Endothelial cell of umbilical vein (primary cell): ENCODE results near the gene SGPL1. TPM values are rescaled to one million over a fixed set of nuclear protein-coding genes. Genes with fewer than 3 reads are reported as not detected.

ENCODE experiments used
- BruUV-seq: library from RNA; stranded (reverse); fragments of 400-500 nt; replicated peaks from 2 replicates; lab custom pipeline; 2021; lab: Mats Ljungman, UMichigan
- CTCF ChIA-PET: fragments of 300-600, 350-600 bp; sonication (Branson Sonifier 250); formaldehyde crosslinking; loops from one replicate; lab custom pipeline; 2021; ENCODE audit warnings: antibody characterized with exemption, inconsistent platforms; lab: Charles Lee
- POLR2A ChIA-PET: fragments of 300-600, 350-600 bp; sonication (Branson Sonifier 250); formaldehyde crosslinking; loops from one replicate; lab custom pipeline; 2021; ENCODE audit warnings: antibody characterized with exemption, inconsistent platforms; lab: Charles Lee
- DNase-seq: peaks from one replicate; pipeline ENCODE4 v3.0.0-alpha.2; 2011; ENCODE audit warnings: low read depth, low spot score
- FAIRE-seq: peaks from 2 replicates; lab custom pipeline; 2011; peaks lifted over from hg19 to GRCh38; lab: Jason Lieb, UNC
- H2AFZ ChIP-seq: 2 replicates; pipeline ENCODE4 v1.6.0; 2012; ENCODE audit warnings: low read depth, low read length, control low read depth, inconsistent platforms
- H3K27ac ChIP-seq: 2 replicates; pipeline ENCODE4 v1.5.1; 2011; ENCODE audit warnings: low read depth, mild to moderate bottlenecking, control low read depth, low read length, moderate library complexity; ENCODE audit not compliant: insufficient read depth
- H3K27me3 ChIP-seq, 2 experiments: 2 replicates each; pipeline versions ENCODE4 v1.6.0 to v1.6.1; 2011; ENCODE audit warnings: low read length in 2 of 2, mixed read lengths in 1 of 2; ENCODE audit not compliant: control insufficient read depth in 2 of 2, insufficient read depth in 2 of 2
- H3K36me3 ChIP-seq, 2 experiments: 2 replicates in 1 of 2; 3 replicates in 1 of 2; pipeline ENCODE4 v1.5.1; 2011; ENCODE audit warnings: low read length in 2 of 2, mild to moderate bottlenecking in 1 of 2, moderate library complexity in 1 of 2; ENCODE audit not compliant: control insufficient read depth in 2 of 2, insufficient read depth in 2 of 2; ENCODE audit errors: extremely low read depth in 1 of 2
- H3K4me1 ChIP-seq: 3 replicates; pipeline ENCODE4 v1.5.1; 2011; ENCODE audit warnings: mild to moderate bottlenecking, low read length; ENCODE audit not compliant: control insufficient read depth, insufficient read depth; ENCODE audit errors: extremely low read depth
- H3K4me2 ChIP-seq: 2 replicates; pipeline ENCODE4 v1.6.1; 2011; ENCODE audit warnings: low read length, control low read depth, mixed read lengths; ENCODE audit not compliant: insufficient read depth
- H3K4me3 ChIP-seq, 3 experiments: fragments of 200-600 bp in 1 of 3; sonication (generic), shearing (Covaris generic) in 1 of 3; replicated peaks in 1 of 3; 2 replicates each; pipeline ENCODE4 v1.5.1; 2011 to 2016; ENCODE audit warnings: control low read depth in 3 of 3, low read length in 3 of 3, mild to moderate bottlenecking in 2 of 3, inconsistent platforms in 1 of 3, low read depth in 1 of 3, moderate library complexity in 1 of 3; ENCODE audit not compliant: insufficient read depth in 1 of 3
- H3K79me2 ChIP-seq: 2 replicates; pipeline ENCODE4 v1.6.0; 2012; ENCODE audit warnings: low read length, inconsistent platforms; ENCODE audit not compliant: control insufficient read depth, insufficient read depth
- H3K9ac ChIP-seq: replicated peaks from 2 replicates; pipeline ENCODE3; 2011; ENCODE audit warnings: low read length, control low read depth; ENCODE audit not compliant: insufficient read depth; ENCODE audit errors: extremely low read depth
- H3K9me1 ChIP-seq: replicated peaks from 3 replicates; pipeline ENCODE4 v1.6.0; 2011; ENCODE audit warnings: mild to moderate bottlenecking, low read length; ENCODE audit not compliant: control insufficient read depth, insufficient read depth; ENCODE audit errors: extremely low read depth
- H3K9me3 ChIP-seq: replicated peaks from 2 replicates; pipeline ENCODE4 v1.5.1; 2012; ENCODE audit warnings: low read length, inconsistent platforms; ENCODE audit not compliant: control insufficient read depth, insufficient read depth
- H4K20me1 ChIP-seq: replicated peaks from 2 replicates; pipeline ENCODE3; 2011; ENCODE audit warnings: mild to moderate bottlenecking, low read length; ENCODE audit not compliant: control insufficient read depth, insufficient read depth; ENCODE audit errors: extremely low read depth
- EZH2 ChIP-seq: IDR thresholded peaks from 2 replicates; pipeline ENCODE4 v1.6.1; 2012; ENCODE audit warnings: borderline replicate concordance, low read depth, mild to moderate bottlenecking, moderate library complexity, low read length, inconsistent platforms; ENCODE audit not compliant: severe bottlenecking
- FOS ChIP-seq: IDR thresholded peaks from 2 replicates; pipeline ENCODE4 v1.6.1; 2011; ENCODE audit warnings: mild to moderate bottlenecking, low read length, moderate library complexity, borderline replicate concordance; ENCODE audit not compliant: insufficient read depth
- GATA2 ChIP-seq: IDR thresholded peaks from 2 replicates; pipeline ENCODE4 v1.7.0; 2011; ENCODE audit warnings: low read depth, mild to moderate bottlenecking, moderate library complexity, mixed read lengths, low read length; ENCODE audit not compliant: insufficient read length, insufficient read depth
- JUN ChIP-seq: IDR thresholded peaks from 2 replicates; pipeline ENCODE4 v1.6.1; 2011; ENCODE audit warnings: borderline replicate concordance, low read depth; ENCODE audit not compliant: insufficient read length, insufficient read depth
- MYC ChIP-seq: IDR thresholded peaks from one replicate; pipeline ENCODE4 v1.6.1; 2011; ENCODE audit warnings: mild to moderate bottlenecking, low read depth, low read length
- POLR2A ChIP-seq: IDR thresholded peaks from 2 replicates; pipeline ENCODE4 v1.6.1; 2012; ENCODE audit warnings: low read depth, mild to moderate bottlenecking, control low read depth, low read length
- POLR2AphosphoS5 ChIP-seq: IDR thresholded peaks from 2 replicates; pipeline ENCODE4 v1.6.1; 2012; ENCODE audit warnings: low read depth, mild to moderate bottlenecking, control low read depth, low read length, moderate library complexity; ENCODE audit not compliant: insufficient read depth
- dilution Hi-C: fragments of 300-500 bp; cut with MboI; formaldehyde crosslinking; loops from one replicate; pipeline ENCODE4 v1.15.0; 2019; ENCODE audit warnings: low sequenced_read_pairs; ENCODE audit not compliant: extremely low pct_ligation_motif_present
- intact Hi-C: fragments of 100-400 bp; cut with micrococcal nuclease; formaldehyde crosslinking; loops from one replicate; pipeline ENCODE4 v1.10.0; 2022
- polyA plus RNA-seq, 4 experiments: library from polyadenylated mRNA; depleted of rRNA in 3 of 4; stranded (reverse) in 3 of 4; unstranded in 1 of 4; fragments of >200 nt; gene quantifications; 2 replicates each; pipeline versions ENCODE4 v1.2.1 to v1.2.3, GENCODE V29; 2011 to 2012; ENCODE audit warnings: missing spikeins in 1 of 4
- total RNA-seq: library from RNA; stranded (reverse); gene quantifications from 2 replicates; pipeline ENCODE4 v1.2.3, GENCODE V29; 2021
- TF ChIP-seq, protein P1 (sequence below), 2 donors: IDR thresholded peaks; 1 replicate in 1 of 2; 2 replicates in 1 of 2; pipeline ENCODE4 v1.5.1; 2011; ENCODE audit warnings: low read length in 2 of 2, mild to moderate bottlenecking in 2 of 2, moderate library complexity in 2 of 2, control low read depth in 1 of 2, inconsistent platforms in 1 of 2, low read depth in 1 of 2; ENCODE audit not compliant: insufficient read depth in 1 of 2; ENCODE audit errors: extremely low read depth in 1 of 2
- TF ChIP-seq, protein P2 (sequence below): IDR thresholded peaks from 2 replicates; pipeline ENCODE4 v1.6.1; 2011; ENCODE audit not compliant: insufficient read depth, insufficient read length

SGPL1 gene
- total and polyA plus RNA-seq, 2 donors (not counting 3 experiments of a cell fraction or from before 2014, with no cell fraction given), result 11.4 to 25.2 TPM

DNA sequence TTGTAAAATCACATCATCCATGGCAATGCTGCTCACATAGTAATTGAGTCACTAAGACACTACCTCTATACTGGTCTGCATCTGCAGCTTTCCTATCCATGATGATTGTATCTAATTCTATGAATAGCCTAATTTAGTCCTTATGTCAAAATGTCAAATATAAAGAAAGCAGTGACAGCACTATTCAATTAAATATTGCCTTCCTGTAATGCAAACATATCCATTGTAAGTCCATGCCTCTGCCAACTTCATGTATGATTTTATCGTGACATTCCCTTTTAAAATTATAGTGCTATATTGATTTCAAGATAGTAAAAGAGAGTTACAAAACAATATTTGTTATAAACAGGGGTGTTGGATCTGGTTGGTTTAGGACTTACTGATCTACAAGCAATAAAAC lies 4.8 kb upstream of the SGPL1 start:
- Histone ChIP-seq H3K4me1 (no peaks in the 10 kb centered on the region), H3K4me3 (no peak overlapping the region), H3K36me3 (no peaks in the 10 kb centered on the region), H3K9me1 (no peaks in the 10 kb centered on the region), H3K9me3 (no peaks in the 10 kb centered on the region), H3K27ac (no peak overlapping the region), H3K27me3 (peaks cover 13 to 15% of the 10 kb centered on the region in 2 experiments), H2AFZ (no peak overlapping the region), H4K20me1 (no peaks in the 10 kb centered on the region), H3K79me2 (no peaks in the 10 kb centered on the region), H3K9ac (no peak overlapping the region), H3K4me2 (no peak overlapping the region)
- intact Hi-C loops (no loop called here), dilution Hi-C loops (no loop called here)
- POLR2A ChIA-PET, result no interaction called here
- DNase-seq, result no peak
- FAIRE-seq, result no peak
- CTCF ChIA-PET, result interaction anchor here (0.9 kb wide), 1 partner anchor 64 kb away, joined by 3 read pairs; no protein-coding TSS in a partner anchor
- no TSS peak for BruUV-seq
- TF ChIP-seq JUN (no peak), FOS (no peak), GATA2 (no peak), POLR2AphosphoS5 (no peak), MYC (no peak), POLR2A (no peak), EZH2 (no peak)
- TF ChIP-seq, protein P1, sequence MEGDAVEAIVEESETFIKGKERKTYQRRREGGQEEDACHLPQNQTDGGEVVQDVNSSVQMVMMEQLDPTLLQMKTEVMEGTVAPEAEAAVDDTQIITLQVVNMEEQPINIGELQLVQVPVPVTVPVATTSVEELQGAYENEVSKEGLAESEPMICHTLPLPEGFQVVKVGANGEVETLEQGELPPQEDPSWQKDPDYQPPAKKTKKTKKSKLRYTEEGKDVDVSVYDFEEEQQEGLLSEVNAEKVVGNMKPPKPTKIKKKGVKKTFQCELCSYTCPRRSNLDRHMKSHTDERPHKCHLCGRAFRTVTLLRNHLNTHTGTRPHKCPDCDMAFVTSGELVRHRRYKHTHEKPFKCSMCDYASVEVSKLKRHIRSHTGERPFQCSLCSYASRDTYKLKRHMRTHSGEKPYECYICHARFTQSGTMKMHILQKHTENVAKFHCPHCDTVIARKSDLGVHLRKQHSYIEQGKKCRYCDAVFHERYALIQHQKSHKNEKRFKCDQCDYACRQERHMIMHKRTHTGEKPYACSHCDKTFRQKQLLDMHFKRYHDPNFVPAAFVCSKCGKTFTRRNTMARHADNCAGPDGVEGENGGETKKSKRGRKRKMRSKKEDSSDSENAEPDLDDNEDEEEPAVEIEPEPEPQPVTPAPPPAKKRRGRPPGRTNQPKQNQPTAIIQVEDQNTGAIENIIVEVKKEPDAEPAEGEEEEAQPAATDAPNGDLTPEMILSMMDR (IDR thresholded peaks at IDR 0.05; ENCODE audit: extremely low read depth in 1 of 2, insufficient read depth in 1 of 2, low read depth in 1 of 2, low read length in 2 of 2), result no peak
- TF ChIP-seq, protein P2, sequence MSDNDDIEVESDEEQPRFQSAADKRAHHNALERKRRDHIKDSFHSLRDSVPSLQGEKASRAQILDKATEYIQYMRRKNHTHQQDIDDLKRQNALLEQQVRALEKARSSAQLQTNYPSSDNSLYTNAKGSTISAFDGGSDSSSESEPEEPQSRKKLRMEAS, result no peak
